ENCODE data around the gene CLEC20A. TPM values are rescaled to one million over a fixed set of nuclear protein-coding genes. Genes with fewer than 3 reads are reported as not detected.
A peak's percentile ranks its signal among the peaks of the same experiment; 100 is the strongest.

Gene CLEC20A
- total RNA-seq (not detected), polyA plus RNA-seq (under 1 TPM in 1 of 3 donors, not detected in 2; 0.31 TPM)
- long read RNA-seq, donor 1, result 0 reads
- long read RNA-seq, donor 2, result 0 reads
- long read RNA-seq, donor 3, result 0 reads
- long read RNA-seq, donor 4, result 0 reads
- long read RNA-seq, donor 5, result 0 reads
- long read RNA-seq, donor 6, result 0 reads
- long read RNA-seq, donor 7, result 0 reads
- long read RNA-seq, donor 8, result 0 reads
- long read RNA-seq, donor 9, result 0 reads
- long read RNA-seq, donor 10, result 0 reads

DNA sequence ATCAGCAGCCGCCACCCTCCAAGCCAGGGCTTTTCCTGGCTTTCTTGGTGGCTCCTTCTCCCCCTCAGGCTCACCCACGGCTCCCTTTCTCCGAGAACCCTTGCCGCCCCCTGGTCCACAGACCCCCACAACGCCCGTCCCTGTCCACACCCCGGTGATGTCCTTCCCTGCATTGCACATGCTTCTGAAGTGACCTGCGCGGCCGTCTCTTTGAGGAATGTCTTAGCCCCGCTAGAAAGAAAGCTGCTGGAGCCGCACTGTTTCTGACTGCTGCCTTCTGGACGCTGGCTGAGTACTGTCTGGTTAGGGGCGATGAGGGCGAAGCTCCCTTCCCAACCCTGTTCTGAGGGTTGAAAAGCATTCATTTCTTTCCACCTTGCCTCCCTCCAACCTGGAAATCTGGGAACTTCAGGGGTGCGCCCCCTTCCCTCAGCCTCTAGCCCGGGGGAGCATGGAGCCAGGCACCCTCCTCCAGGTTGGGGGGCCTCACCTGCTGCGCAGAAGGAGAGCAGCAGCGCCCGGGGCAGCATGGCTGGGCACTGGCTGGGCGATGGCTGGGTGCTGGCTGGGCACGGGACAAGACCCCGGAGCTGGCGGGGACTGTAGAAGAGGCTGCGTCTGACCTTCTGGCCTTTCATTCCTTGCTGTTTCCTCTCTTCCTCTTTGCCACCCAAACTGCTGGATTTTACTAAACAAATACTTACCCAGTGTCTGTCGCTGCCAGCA lies at the start of gene CLEC20A:
CLEC20A (minus strand) TSS at position 555 of the 726 bp plus-strand sequence; CDS start at position 530, 25 bp downstream.
- Histone ChIP-seq H3K27me3 (no peaks in the 10 kb centered on the region), H3K4me3 (no peak within 1 kb of the TSS), H3K27ac (no peak within 1 kb of the TSS), H3K36me3 (no peaks in the 10 kb centered on the region), H3K4me1 (peaks cover 0 to 7% (median 0%) of the 10 kb centered on the region in 4 donors), H3K9me3 (no peaks in the 10 kb centered on the region)
- TF ChIP-seq, protein P1, sequence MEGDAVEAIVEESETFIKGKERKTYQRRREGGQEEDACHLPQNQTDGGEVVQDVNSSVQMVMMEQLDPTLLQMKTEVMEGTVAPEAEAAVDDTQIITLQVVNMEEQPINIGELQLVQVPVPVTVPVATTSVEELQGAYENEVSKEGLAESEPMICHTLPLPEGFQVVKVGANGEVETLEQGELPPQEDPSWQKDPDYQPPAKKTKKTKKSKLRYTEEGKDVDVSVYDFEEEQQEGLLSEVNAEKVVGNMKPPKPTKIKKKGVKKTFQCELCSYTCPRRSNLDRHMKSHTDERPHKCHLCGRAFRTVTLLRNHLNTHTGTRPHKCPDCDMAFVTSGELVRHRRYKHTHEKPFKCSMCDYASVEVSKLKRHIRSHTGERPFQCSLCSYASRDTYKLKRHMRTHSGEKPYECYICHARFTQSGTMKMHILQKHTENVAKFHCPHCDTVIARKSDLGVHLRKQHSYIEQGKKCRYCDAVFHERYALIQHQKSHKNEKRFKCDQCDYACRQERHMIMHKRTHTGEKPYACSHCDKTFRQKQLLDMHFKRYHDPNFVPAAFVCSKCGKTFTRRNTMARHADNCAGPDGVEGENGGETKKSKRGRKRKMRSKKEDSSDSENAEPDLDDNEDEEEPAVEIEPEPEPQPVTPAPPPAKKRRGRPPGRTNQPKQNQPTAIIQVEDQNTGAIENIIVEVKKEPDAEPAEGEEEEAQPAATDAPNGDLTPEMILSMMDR (IDR thresholded peaks at IDR 0.05), result no peak
- no peak for TF ChIP-seq POLR2AphosphoS5 (IDR thresholded peaks at IDR 0.05)
- no peak for TF ChIP-seq POLR2A (IDR thresholded peaks at IDR 0.05)
- WGBS, 5 donors, result 91 to 95% (median 93%) methylated on average over 26 of the region's 26 CpGs
- intact Hi-C loops (cut with DNase I; ENCODE audit: low total_unique reads), result no loop called here
- no peak for DNase-seq

DNA sequence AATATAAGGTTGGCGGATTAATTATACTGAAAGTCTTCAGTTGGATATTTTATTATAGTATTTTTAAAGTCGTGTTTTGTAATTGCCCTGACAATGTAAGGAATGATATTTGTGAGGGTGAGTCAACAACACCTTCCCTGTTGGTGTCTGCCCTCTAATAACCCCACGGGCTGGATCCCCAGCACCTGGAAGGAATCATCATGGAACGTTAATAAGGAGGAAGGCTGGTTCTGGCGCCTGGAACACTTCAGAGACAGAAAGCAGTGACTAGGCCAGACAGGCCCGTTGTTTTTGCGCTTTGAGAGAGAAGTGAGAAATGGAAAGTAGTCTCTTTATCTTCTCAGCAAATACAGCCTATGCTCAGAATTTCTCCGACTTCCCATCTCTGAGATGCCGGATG lies 47.8 kb upstream of the CLEC20A start:
- peak overlapping the region in 2 of 5 donors; percentile 2 to 87 for H3K27ac ChIP-seq
- no peaks in the 10 kb centered on the region for H3K9me3 ChIP-seq
- H3K27me3 ChIP-seq, result no peaks in the 10 kb centered on the region
- peaks cover 12 to 37% (median 26%) of the 10 kb centered on the region in 4 donors for H3K4me1 ChIP-seq
- 78 to 89% (median 83%) methylated on average over 9 of the region's 9 CpGs for WGBS, 5 donors
- no peak for TF ChIP-seq POLR2AphosphoS5 (IDR thresholded peaks at IDR 0.05)
- no peak for TF ChIP-seq EP300 (IDR thresholded peaks at IDR 0.05)
- no peak for TF ChIP-seq POLR2A (IDR thresholded peaks at IDR 0.05)
- TF ChIP-seq, protein P1 (IDR thresholded peaks at IDR 0.05), result no peak
- no peak overlapping the region for H3K4me3 ChIP-seq
- intact Hi-C loops (cut with DNase I; ENCODE audit: low total_unique reads), result loop anchor here (5.0 kb wide), 1 partner anchor 208 kb away; no protein-coding TSS in a partner anchor
- peaks cover 0 to 11% (median 7%) of the 10 kb centered on the region in 4 donors for H3K36me3 ChIP-seq
- peak in 1 of 2 donors; percentile 19 for DNase-seq

DNA sequence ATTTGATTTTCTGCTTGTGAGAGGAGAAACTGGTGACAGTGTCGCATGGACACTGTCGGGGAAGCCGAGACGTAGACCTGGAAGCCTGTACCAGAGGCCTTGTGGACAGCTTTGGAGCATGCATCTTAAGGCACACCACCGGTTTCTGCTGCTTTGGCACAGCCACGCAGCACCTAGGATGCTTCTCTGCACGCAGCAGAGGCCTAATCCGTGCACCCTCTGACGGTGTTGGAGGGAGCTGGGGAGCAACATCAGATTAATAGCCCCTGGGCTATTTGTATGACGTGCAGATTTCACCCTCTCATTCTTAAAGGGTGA lies 46.5 kb upstream of the CLEC20A start:
- DNase-seq, result no peak
- TF ChIP-seq, protein P1 (IDR thresholded peaks at IDR 0.05), result no peak
- peak overlapping the region; percentile 58 to 88 (median 87) for H3K27ac ChIP-seq
- peak overlapping the region; percentile 65 to 88 (median 80) for H3K4me3 ChIP-seq
- peaks cover 0 to 10% (median 7%) of the 10 kb centered on the region in 4 donors for H3K36me3 ChIP-seq
- no peaks in the 10 kb centered on the region for H3K9me3 ChIP-seq
- H3K27me3 ChIP-seq, result no peaks in the 10 kb centered on the region
- WGBS, 5 donors, result 6 to 18% (median 13%) methylated on average over 9 to 10 of the region's 10 CpGs
- intact Hi-C loops (cut with DNase I; ENCODE audit: low total_unique reads), result loop anchor here (5.0 kb wide), 1 partner anchor 209 kb away; no protein-coding TSS in a partner anchor
- peaks cover 12 to 37% (median 30%) of the 10 kb centered on the region in 4 donors for H3K4me1 ChIP-seq

DNA sequence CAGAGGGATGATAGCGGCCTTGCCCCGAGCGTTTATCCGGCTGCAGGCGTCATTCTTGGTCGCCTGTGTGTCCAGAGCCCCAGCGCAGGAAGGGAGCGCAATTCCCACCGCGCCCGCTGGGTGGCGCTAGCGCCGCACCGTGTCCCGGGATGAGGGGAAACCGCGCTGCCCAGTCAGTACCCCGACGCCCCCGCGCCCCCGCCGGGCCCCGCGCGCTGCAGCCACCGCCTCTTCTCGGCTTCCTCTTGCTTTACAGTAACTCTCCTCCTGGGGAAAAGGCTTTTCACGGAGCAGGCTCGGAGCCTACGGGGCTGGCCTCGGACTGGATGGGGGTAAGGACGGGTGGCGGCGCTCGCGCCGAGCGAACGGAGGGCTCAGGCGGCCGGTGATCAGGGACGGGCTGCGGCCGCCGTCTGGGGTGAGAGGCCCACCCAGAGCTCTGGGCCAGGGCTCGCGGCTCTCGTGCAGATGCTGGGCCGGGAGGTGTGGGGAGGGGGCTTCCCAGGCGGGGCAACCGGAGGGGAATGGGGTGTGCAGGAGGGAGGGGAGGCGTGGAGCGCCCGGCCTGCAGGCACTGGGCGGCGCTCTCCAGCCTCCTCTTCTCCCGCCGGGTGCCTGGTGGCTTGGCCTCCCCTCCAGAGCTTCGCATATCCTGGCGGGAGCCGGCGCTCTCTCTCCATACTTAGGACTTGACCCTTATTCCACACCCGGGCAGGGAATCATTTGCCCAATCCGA lies 46.0 kb upstream of the CLEC20A start:
- Histone ChIP-seq H3K4me3 (peak overlapping the region; percentile 65 to 88 (median 80)), H3K4me1 (peaks cover 12 to 41% (median 33%) of the 10 kb centered on the region in 4 donors), H3K9me3 (no peaks in the 10 kb centered on the region), H3K27ac (peak overlapping the region; percentile 58 to 88 (median 87)), H3K36me3 (peaks cover 0 to 6% (median 5%) of the 10 kb centered on the region in 4 donors), H3K27me3 (no peaks in the 10 kb centered on the region)
- DNase-seq, result peak; percentile 92 to 96
- TF ChIP-seq EP300 (IDR thresholded peaks at IDR 0.05), result no peak
- TF ChIP-seq, protein P1 (IDR thresholded peaks at IDR 0.05), result peak in 6 of 7 experiments; percentile 52 to 100 (median 100)
- TF ChIP-seq POLR2AphosphoS5 (IDR thresholded peaks at IDR 0.05), result peak in 1 of 3 donors; percentile 42
- intact Hi-C loops (cut with DNase I; ENCODE audit: low total_unique reads), result loop anchor here (5.0 kb wide), 1 partner anchor 210 kb away; no protein-coding TSS in a partner anchor
- WGBS, 5 donors, result 0 to 3% (median 1%) methylated on average over 6 to 66 of the region's 66 CpGs

Data from stomach (tissue), 19 donors.